ENCODE data around the gene CPEB3. TPM values are rescaled to one million over a fixed set of nuclear protein-coding genes. Genes with fewer than 3 reads are reported as not detected.

Gene CPEB3
- total RNA-seq, 1 donor from 2014 or later, result 6.9 TPM

GRCh38 chr10:92003258-92003657 is 287.6 kb downstream of the CPEB3 start:
- TF ChIP-seq CTCF (IDR thresholded peaks at IDR 0.05), result no peak
- H3K4me1 ChIP-seq, result no peaks in the 10 kb centered on the region
- no peak overlapping the region for H3K27ac ChIP-seq
- no peaks in the 10 kb centered on the region for H3K27me3 ChIP-seq (ENCODE audit: low read depth)
- ATAC-seq (no peak), DNase-seq (no peak)
- peaks cover 31% of the 10 kb centered on the region for H3K36me3 ChIP-seq
- intact Hi-C loops (cut with DNase I), result no loop called here
- no peaks in the 10 kb centered on the region for H3K9me3 ChIP-seq
- no peak overlapping the region for H3K4me3 ChIP-seq

GRCh38 chr10:92001995-92002394 is 288.9 kb downstream of the CPEB3 start:
- ATAC-seq (no peak), DNase-seq (no peak)
- intact Hi-C loops (cut with DNase I), result no loop called here
- TF ChIP-seq CTCF (IDR thresholded peaks at IDR 0.05), result no peak
- Histone ChIP-seq H3K4me3 (no peak overlapping the region), H3K9me3 (no peaks in the 10 kb centered on the region), H3K36me3 (peaks cover 32% of the 10 kb centered on the region), H3K27ac (no peak overlapping the region), H3K4me1 (no peaks in the 10 kb centered on the region), H3K27me3 (ENCODE audit: low read depth) (no peaks in the 10 kb centered on the region)

GRCh38 chr10:92001581-92001980 is 289.3 kb downstream of the CPEB3 start:
- ATAC-seq, result no peak
- TF ChIP-seq CTCF (IDR thresholded peaks at IDR 0.05), result no peak
- Histone ChIP-seq H3K9me3 (no peaks in the 10 kb centered on the region), H3K4me3 (no peak overlapping the region), H3K27ac (no peak overlapping the region), H3K36me3 (peaks cover 35% of the 10 kb centered on the region), H3K4me1 (no peaks in the 10 kb centered on the region), H3K27me3 (ENCODE audit: low read depth) (no peaks in the 10 kb centered on the region)
- no peak for DNase-seq
- intact Hi-C loops (cut with DNase I), result no loop called here

Other genes with a start within 250 kb of the CPEB3 start
- gene MARCHF5, start 89 bp upstream of the CPEB3 start, total RNA-seq, result 28.3 TPM

Data from lower lobe of right lung (tissue), 2 donors.